Esophagus squamous epithelium (tissue), 5 donors: ENCODE results near the gene DLG5. TPM values are rescaled to one million over a fixed set of nuclear protein-coding genes. Genes with fewer than 3 reads are reported as not detected.

Experiments
- DNase-seq: peaks from one replicate; lab custom pipeline; 2025; lab: John Stamatoyannopoulos, UW
- H3K27ac ChIP-seq, 4 donors: fragments of 200-600 bp; sonication (generic); one replicate each; pipeline ENCODE4 v1.5.1; 2016 to 2019; ENCODE audit warnings: mild to moderate bottlenecking in 1 of 4
- H3K27me3 ChIP-seq, 4 donors: fragments of 200-600 bp; sonication (generic); 1 replicate in 3 of 4; 2 replicates in 1 of 4; pipeline versions ENCODE4 v1.5.1 to v1.6.0; 2017 to 2021; ENCODE audit warnings: antibody characterized with exemption in 1 of 4
- H3K36me3 ChIP-seq, 3 donors: fragments of 200-600 bp; sonication (generic); one replicate each; pipeline ENCODE4 v1.5.1; 2016 to 2019
- H3K4me1 ChIP-seq, 3 donors: fragments of 200-600 bp; sonication (generic); one replicate each; pipeline ENCODE4 v1.5.1; 2017 to 2019
- H3K4me3 ChIP-seq, 4 donors: fragments of 200-600 bp; sonication (generic); 1 replicate in 3 of 4; 2 replicates in 1 of 4; pipeline ENCODE4 v1.5.1; 2016 to 2019; ENCODE audit warnings: mild to moderate bottlenecking in 2 of 4, moderate library complexity in 1 of 4
- H3K9me3 ChIP-seq, 3 donors: fragments of 200-600 bp; sonication (generic); one replicate each; pipeline ENCODE4 v1.5.1; 2016 to 2019
- CTCF ChIP-seq, 6 experiments: fragments of 450-650 bp in 4 of 6; fragments of 200-600 bp in 2 of 6; sonication (generic) in 2 of 6; IDR thresholded peaks; one replicate each; pipeline ENCODE4 v1.5.1; 2016 to 2019; ENCODE audit warnings: antibody characterized with exemption in 6 of 6, mild to moderate bottlenecking in 4 of 6, moderate library complexity in 4 of 6
- POLR2A ChIP-seq, 4 donors: fragments of 450-650 bp; IDR thresholded peaks; one replicate each; pipeline ENCODE4 v1.6.1; 2017; ENCODE audit warnings: antibody characterized with exemption in 4 of 4, mild to moderate bottlenecking in 4 of 4, moderate library complexity in 3 of 4
- WGBS, 2 donors: methylation state at CpG; one replicate each; pipeline ENCODE4 v1.1.5; 2018; 5-methylcytosine and 5-hydroxymethylcytosine counted together
- intact Hi-C: fragments of 100-400 bp; cut with DNase I; formaldehyde crosslinking; loops from one replicate; pipeline ENCODE4 v1.15.0; 2022
- total RNA-seq, 4 donors: library from RNA; depleted of rRNA; stranded (reverse); fragments of >200 nt; gene quantifications; one replicate each; pipeline ENCODE4 v1.1.0, GENCODE V29; 2016
- donor health status: DM: yes; HTN: yes; CAD: no.

Gene DLG5
- total RNA-seq, 4 donors from 2014 or later: 34.1 to 50.9 (median 41.3) TPM

GRCh38 chr10:77894058-77894457 lies 32.5 kb downstream of the DLG5 start:
- Histone ChIP-seq H3K27me3 (no peaks in the 10 kb centered on the region), H3K9me3 (no peaks in the 10 kb centered on the region), H3K4me1 (peaks cover 32 to 100% (median 61%) of the 10 kb centered on the region in 3 donors), H3K4me3 (no peak overlapping the region), H3K27ac (peak overlapping the region in 1 of 4 donors; percentile 4), H3K36me3 (no peaks in the 10 kb centered on the region)
- 42 to 67% methylated on average over 2 to 3 of the region's 3 CpGs for WGBS, 2 donors
- no peak for DNase-seq
- TF ChIP-seq CTCF (IDR thresholded peaks at IDR 0.05) (no peak), POLR2A (IDR thresholded peaks at IDR 0.05) (no peak)
- intact Hi-C loops: no loop called here

GRCh38 chr10:77893386-77893785 lies 33.2 kb downstream of the DLG5 start:
- TF ChIP-seq CTCF (IDR thresholded peaks at IDR 0.05) (no peak), POLR2A (IDR thresholded peaks at IDR 0.05) (no peak)
- Histone ChIP-seq H3K9me3 (no peaks in the 10 kb centered on the region), H3K4me1 (peaks cover 32 to 100% (median 61%) of the 10 kb centered on the region in 3 donors), H3K27ac (peak overlapping the region in 1 of 4 donors; percentile 16), H3K36me3 (no peaks in the 10 kb centered on the region), H3K27me3 (no peaks in the 10 kb centered on the region), H3K4me3 (no peak overlapping the region)
- intact Hi-C loops: no loop called here
- WGBS, 2 donors: 63 to 85% methylated on average over 4 to 8 of the region's 8 CpGs
- no peak for DNase-seq

GRCh38 chr10:77892761-77893160 lies 33.8 kb downstream of the DLG5 start:
- 76 to 80% methylated on average over 4 to 5 of the region's 5 CpGs for WGBS, 2 donors
- no peak overlapping the region for H3K4me3 ChIP-seq
- H3K27me3 ChIP-seq: no peaks in the 10 kb centered on the region
- no peaks in the 10 kb centered on the region for H3K9me3 ChIP-seq
- no peak for DNase-seq
- peak overlapping the region in 2 of 4 donors; percentile 16 to 47 for H3K27ac ChIP-seq
- no peaks in the 10 kb centered on the region for H3K36me3 ChIP-seq
- intact Hi-C loops: no loop called here
- H3K4me1 ChIP-seq: peaks cover 32 to 100% (median 61%) of the 10 kb centered on the region in 3 donors
- TF ChIP-seq CTCF (IDR thresholded peaks at IDR 0.05) (no peak), POLR2A (IDR thresholded peaks at IDR 0.05) (no peak)

- WGBS, 2 donors: 57 to 80% methylated on average over 1 to 2 of the region's 8 CpGs
- intact Hi-C loops: no loop called here
- H3K4me1 ChIP-seq: peaks cover 38 to 100% (median 64%) of the 10 kb centered on the region in 3 donors
Measured at GRCh38 chr10:77892021-77892739, 34.4 kb downstream of the DLG5 start.

More at GRCh38 chr10:77892021-77892739, 34.4 kb downstream of the DLG5 start:
- TF ChIP-seq POLR2A (IDR thresholded peaks at IDR 0.05) (no peak), CTCF (IDR thresholded peaks at IDR 0.05) (no peak)
- H3K4me3 ChIP-seq: no peak overlapping the region
- no peaks in the 10 kb centered on the region for H3K27me3 ChIP-seq
- no peak for DNase-seq
- peak overlapping the region in 3 of 4 donors; percentile 5 to 53 (median 47) for H3K27ac ChIP-seq
- no peaks in the 10 kb centered on the region for H3K36me3 ChIP-seq
- H3K9me3 ChIP-seq: no peaks in the 10 kb centered on the region
